ENCODE results near the gene MRPL58. TPM values are rescaled to one million over a fixed set of nuclear protein-coding genes. Genes with fewer than 3 reads are reported as not detected.
"Not testable (repeated sequence)": the region's sequence is repeated elsewhere in the genome, so short reads cannot be mapped to it uniquely, and the experiment has no call there.

MRPL58 gene
- total RNA-seq, 1 donor from 2014 or later: 43.4 TPM

GRCh38 chr17:75012096-75012345 is 449 bp upstream of the MRPL58 start:
- DNase-seq (ENCODE audit: low read depth, low spot score): no peak

- no peak for DNase-seq (ENCODE audit: low read depth, low spot score)
Observed at GRCh38 chr17:75013092-75013559, 656 bp downstream of the MRPL58 start.

DNA sequence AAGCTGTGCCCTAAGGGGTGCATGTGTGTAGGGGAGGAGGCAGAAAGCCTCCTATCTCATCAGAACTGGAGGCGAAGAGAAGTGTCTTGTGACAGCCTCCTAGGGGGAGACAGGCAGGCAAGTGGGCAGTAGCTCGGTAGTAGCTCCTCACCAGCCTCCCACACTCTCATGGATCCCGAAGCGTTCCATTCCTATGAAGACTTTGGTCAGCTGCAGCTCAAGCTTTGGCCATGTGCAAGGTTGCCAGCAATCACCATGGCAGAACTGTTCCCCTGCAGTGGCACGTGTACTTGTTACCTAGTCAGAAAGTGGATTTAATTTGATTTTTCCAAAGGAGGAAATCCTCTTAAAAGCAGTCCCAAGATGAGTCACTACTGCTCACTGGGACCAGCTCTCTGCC is 6.7 kb downstream of the MRPL58 start:
- no peak for DNase-seq (ENCODE audit: low read depth, low spot score)

DNA sequence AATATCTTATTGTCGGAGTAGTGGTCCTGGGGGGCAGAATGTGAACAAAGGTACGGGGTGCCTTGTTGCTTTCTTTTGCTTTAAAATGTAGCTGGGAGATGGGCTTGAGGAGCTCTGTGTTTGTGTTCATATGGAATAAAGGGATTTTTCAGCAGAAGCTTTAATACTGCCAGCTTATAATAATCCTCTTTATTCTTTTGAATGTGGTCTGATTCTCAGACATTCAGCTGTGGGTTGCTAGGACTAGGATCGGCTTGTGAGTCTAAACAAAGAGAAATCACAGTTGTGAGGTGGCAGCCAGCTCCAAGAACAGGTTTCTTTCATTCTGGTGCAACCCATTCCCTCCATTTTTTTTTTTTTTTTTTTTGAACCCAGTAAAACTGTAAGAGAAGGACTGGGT is 7.2 kb downstream of the MRPL58 start:
- DNase-seq (ENCODE audit: low read depth, low spot score): no peak

GRCh38 chr17:75020331-75021110 is 8.1 kb downstream of the MRPL58 start:
- no peak for DNase-seq (ENCODE audit: low read depth, low spot score)

DNA sequence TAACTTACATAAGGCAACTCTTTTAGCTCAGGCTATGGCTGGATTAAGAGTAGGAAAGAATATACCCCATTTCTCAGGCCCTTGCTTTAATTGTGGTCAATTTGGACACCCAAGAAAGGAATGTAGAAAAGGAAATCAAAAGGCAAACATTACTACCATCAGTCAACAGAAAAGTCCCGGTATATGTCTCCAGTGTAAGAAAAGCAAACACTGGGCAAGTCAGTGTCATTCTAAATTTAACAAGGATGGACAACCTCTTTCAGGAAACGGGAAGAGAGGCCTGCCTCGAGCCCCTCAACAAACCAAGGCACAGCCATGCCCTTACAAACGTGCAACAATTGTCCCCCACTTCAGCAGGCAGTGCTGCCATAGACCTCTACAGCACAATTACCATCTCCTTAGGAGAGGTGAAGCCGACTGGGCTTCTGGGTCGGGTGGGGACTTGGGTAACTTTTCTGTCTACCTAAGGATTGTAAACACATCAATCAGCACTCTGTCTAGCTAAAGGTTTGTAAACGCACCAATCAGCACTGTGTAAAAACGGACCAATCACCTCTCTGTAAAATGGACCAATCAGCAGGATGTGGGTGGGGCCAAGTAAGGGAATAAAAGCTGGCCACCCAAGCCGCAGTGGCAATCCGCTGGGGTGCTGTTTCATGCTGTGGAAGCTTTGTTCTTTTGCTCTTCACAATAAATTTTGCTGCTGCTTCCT is 12.4 kb downstream of the MRPL58 start:
- DNase-seq (ENCODE audit: low read depth, low spot score): no peak

DNA sequence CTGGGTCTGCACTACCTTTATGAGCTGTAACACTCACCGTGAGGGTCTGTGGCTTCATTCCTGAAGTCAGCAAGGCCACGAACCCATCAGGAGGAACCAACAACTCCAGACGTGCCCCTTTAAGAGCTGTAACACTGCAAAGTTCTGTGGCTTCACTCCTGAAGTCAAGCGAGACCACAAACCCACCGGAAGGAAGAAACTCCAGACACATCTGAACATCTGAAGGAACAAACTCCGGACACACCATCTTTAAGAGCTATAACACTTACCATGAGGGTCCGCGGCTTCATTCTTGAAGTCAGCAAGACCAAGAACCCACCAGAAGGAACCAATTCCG is 12.9 kb downstream of the MRPL58 start:
- not testable (repeated sequence) for DNase-seq (ENCODE audit: low read depth, low spot score)

DNA sequence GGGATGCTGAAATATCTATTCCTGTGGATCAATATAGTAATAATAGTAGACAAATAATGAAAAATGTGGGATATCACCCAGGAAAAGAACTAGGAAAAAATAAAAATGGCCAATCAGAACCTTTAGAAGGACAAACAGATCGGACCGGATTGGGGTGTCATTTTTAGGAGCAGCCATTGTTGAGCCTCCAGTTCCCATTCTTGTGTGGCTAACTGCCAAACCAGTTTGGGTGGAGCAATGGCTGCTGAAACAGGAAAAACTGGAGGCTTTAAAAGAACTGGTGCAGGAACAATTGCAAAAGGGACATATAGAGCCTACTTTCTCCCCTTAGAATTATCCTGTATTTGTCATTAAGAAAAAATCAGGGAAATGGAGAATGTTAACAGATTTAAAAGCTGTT is 14.2 kb downstream of the MRPL58 start:
- DNase-seq (ENCODE audit: low read depth, low spot score): not testable (repeated sequence)

DNA sequence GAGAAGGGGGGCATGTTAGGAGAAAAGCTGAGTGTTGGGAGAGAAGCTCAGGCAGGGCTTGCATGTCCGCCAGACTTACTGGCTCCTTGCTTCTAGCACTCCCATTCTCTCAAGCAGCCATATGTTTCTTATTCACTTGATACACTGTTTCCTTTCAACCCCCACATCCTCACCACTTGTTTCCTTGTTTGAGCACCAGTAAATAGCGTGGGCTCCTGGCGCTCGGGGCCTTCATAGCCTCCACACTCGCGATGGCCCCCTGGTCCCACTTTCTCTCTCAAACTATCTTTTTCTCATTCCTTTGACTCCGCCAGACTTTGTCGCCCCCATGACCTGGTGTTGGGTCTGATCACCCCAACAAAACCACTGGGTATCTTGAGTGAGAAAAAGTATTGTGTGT is 17.7 kb downstream of the MRPL58 start:
- DNase-seq (ENCODE audit: low read depth, low spot score): no peak

DNA sequence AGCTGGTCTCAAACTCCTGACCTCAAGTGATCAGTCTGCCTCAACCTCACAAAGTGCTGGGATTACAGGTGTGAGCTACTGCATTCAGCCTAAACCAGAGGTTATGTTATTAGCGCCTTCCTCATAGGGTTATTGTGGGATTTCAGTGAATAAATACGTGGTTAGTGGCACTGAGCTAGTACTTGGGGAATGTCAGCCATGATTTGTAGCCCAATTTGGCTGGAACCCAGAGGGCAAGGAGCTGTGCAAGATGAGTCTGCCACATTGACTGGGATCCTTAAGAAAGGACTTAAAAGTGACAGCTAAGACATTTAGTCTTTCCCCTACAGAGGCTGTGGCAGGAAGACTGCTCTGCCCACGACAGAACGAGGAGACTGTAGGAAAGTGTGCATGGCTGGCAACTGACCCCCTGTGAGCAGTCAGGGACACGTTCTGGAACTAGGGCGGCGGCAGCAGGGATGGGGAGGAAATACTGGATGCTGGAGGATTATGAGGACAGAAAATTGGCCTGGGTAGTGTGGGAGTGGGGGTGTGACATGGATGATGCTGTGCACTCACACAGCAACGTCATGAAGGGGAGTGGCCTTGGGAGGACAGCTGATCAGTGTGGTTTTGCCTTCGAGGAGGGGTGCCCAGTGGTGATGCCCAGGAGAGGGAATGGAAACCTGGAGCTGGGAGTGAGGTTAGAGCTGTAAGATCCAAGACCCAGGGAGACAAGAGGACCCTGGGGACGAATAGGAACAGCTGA is 19.7 kb downstream of the MRPL58 start:
- DNase-seq (ENCODE audit: low read depth, low spot score): no peak

DNA sequence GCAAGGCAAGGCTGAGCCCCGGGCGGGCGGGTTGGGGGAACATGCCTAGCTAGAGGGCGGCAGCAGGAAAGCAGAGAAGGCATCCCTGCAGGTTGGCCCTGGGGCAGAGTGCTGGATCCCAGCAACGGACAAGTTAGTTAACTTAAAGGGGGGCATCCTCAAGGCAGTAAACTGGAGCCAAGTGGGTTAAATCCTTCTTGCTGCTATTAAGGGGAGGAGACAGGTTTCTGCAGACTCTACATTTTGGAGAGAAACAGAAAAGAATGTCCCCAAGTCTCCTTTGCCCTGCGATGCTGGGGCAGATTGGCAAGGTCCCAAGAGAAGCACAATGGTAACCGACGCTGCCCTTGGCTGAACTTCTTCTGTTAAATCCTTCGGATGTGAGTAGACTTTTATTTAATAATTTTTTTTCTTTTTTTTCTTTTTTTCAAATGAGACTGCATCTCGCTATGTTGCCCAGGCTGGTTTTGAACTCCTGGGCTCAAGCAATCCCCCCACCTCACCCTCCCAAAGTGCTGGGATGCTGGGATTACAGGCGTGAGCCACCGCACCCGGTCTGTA is 20.3 kb downstream of the MRPL58 start:
- no peak for DNase-seq (ENCODE audit: low read depth, low spot score)

DNA sequence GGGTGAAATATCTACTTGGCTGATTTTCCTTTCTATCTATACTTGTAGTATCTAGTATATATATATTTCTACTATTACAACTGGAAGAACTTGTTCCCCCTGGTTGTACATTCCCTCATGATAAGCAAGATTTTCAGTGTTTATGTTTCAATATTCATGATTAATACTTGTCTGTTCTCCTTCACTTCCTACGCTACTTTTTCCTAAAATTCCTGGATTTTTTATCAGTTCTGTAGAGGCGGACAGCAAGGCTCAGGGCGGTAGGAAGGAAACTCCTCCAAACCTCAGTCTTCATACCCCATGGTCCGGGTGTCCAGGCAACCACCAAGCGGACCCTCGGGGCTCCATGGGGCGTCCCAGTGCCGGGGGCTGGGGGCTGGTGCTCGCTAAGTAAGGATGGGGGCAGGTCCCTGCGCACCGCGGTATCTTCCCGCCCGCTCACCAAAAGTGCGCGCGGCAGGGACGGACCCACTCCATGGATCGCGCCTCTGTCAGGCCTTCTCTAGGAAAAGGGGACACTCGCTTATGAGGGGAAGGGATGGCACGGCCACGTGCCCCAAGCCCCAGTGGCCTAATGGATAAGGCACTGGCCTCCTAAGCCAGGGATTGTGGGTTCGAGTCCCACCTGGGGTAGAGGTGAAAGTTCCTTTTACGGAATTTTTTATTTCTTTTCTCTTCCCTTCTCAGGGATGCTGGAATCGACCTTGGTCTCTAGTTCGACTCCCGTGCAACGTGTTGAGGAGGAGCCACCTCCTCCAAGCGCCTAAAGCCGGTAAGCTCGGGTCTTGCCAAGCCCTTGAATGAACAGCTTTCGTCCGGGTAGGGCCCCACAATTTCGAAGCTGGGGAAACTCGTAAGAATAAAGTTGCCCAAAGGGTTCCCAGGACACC is 21.1 kb downstream of the MRPL58 start:
- DNase-seq (ENCODE audit: low read depth, low spot score): peak; percentile 47

- DNase-seq (ENCODE audit: low read depth, low spot score): peak; percentile 58
Observed at GRCh38 chr17:75034236-75034908, 21.9 kb downstream of the MRPL58 start.

GRCh38 chr17:75036643-75037268 is 24.3 kb downstream of the MRPL58 start:
- no peak for DNase-seq (ENCODE audit: low read depth, low spot score)

DNA sequence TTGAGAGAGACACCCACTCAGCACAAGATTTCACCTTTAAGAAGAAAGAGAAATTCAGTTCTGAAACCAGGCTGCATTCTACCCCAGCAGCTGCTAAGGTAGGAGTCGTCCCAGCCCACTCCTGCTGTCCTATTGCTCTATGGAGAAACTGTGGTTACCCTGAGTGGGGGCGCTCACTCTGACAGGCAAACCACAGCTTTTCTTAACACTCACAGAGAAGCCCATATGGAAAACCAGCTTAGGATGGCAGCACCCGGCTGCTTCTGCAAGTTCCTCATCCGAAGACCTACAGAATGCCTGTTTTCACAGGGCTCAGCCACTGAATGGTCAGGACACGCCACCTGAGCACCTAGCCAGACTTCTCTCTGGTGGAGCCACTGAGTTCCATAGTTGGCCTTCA is 26.8 kb downstream of the MRPL58 start:
- DNase-seq (ENCODE audit: low read depth, low spot score): no peak

- DNase-seq (ENCODE audit: low read depth, low spot score): no peak
Observed at GRCh38 chr17:75041656-75042280, 29.3 kb downstream of the MRPL58 start.

- DNase-seq (ENCODE audit: low read depth, low spot score): not testable (repeated sequence)
Observed at GRCh38 chr17:75043789-75044188, 31.3 kb downstream of the MRPL58 start.

DNA sequence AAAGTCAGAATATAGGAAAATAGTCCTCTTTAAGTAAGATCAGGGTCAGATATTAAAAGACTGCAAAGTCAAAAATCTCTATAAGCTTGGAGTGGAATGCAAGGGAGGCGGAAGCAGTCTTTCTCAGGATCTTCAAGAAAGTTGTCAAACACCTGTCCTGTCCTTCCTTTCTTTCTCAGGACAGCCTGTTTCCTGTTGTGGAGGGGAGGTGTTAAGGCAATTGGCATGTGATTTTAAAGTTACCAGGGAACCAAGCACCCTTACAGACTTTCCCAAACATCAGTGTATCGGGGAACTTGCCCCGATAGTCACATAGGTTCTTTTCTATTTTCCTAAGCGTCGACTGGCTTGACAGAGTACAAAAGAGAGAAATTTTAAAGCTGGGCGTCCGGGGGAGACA is 32.2 kb downstream of the MRPL58 start:
- DNase-seq (ENCODE audit: low read depth, low spot score): no peak

DNA sequence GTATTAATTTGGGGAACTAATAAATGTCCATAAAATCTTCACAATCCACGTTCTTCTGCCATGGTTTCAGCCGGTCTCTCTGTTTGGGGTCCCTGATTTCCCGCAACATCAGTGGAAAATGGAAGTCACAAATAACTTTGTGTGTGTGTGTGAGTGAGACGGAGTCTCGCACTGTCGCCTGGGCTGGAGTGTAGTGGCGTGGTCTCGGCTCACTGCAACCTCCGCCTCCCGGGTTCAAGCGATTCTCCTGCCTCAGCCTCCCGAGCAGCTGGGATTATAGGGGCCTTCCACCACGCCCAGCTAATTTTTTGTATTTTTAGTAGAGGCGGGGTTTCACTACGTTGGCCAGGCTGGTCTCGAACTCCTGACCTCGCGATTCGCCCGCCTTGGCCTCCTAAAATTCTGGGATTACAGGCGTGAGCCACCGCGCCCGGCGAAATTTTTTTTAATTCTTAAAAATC is 33.5 kb downstream of the MRPL58 start:
- DNase-seq (ENCODE audit: low read depth, low spot score): not testable (repeated sequence)

Measured in pulmonary artery endothelial cell (primary cell).